GM12878 (cell line): ENCODE results near the gene ARID5B. TPM values are rescaled to one million over a fixed set of nuclear protein-coding genes. Genes with fewer than 3 reads are reported as not detected.

ENCODE experiments used
- ATAC-seq: fragments of 200-7000 bp; cut with Tn5 transposase; 3 replicates; pipeline ENCODE4 v1.9.1; 2020; ENCODE audit warnings: mild to moderate bottlenecking, moderate library complexity
- BruUV-seq: library from RNA; stranded (reverse); fragments of 400-500 nt; replicated peaks from 2 replicates; lab custom pipeline; 2021; lab: Mats Ljungman, UMichigan
- CTCF ChIA-PET: fragments of 300-600 bp; sonication (Branson Sonifier 250); formaldehyde crosslinking; extraction: SDS; loops from one replicate; lab custom pipeline; 2021; ENCODE audit warnings: inconsistent platforms; lab: Yijun Ruan, JAX
- POLR2A ChIA-PET: fragments of 350-600 bp; formaldehyde crosslinking; extraction: SDS; loops from one replicate; lab custom pipeline; 2021; ENCODE audit warnings: inconsistent platforms; lab: Charles Lee
- RAD21 ChIA-PET: fragments of 300-600 bp; sonication (Branson Sonifier 250); formaldehyde crosslinking; loops from one replicate; lab custom pipeline; 2023; ENCODE audit warnings: antibody characterized with exemption; ENCODE audit not compliant: unreplicated experiment; lab: Charles Lee
- SMC1A ChIA-PET: fragments of 300-600 bp; sonication (Branson Sonifier 250); formaldehyde crosslinking; loops from one replicate; lab custom pipeline; 2023; ENCODE audit not compliant: unreplicated experiment, uncharacterized antibody; lab: Charles Lee
- DNase-seq: peaks from one replicate; pipeline ENCODE4 v3.0.0-alpha.2; 2011; ENCODE audit warnings: low read depth, low spot score
- FAIRE-seq: peaks from 3 replicates; lab custom pipeline; 2011; peaks lifted over from hg19 to GRCh38; lab: Jason Lieb, UNC
- H2AFZ ChIP-seq: 2 replicates; pipeline ENCODE4 v1.6.0; 2011; ENCODE audit warnings: low read depth, low read length, control low read depth; ENCODE audit not compliant: control insufficient read depth
- H3K27ac ChIP-seq: 2 replicates; pipeline ENCODE4 v1.5.1; 2011; ENCODE audit warnings: control low read depth; ENCODE audit not compliant: control insufficient read depth, insufficient read depth
- H3K27me3 ChIP-seq, 2 experiments: replicated peaks in 1 of 2; 2 replicates each; pipeline versions ENCODE4 v1.6.0 to v1.6.1; 2011; ENCODE audit warnings: low read length in 1 of 2; ENCODE audit not compliant: control insufficient read depth in 2 of 2, insufficient read depth in 2 of 2
- H3K36me3 ChIP-seq, 2 experiments: 2 replicates each; pipeline ENCODE4 v1.5.1; 2011; ENCODE audit warnings: low read length in 1 of 2; ENCODE audit not compliant: control insufficient read depth in 2 of 2, insufficient read depth in 2 of 2
- H3K4me1 ChIP-seq: 2 replicates; pipeline ENCODE4 v1.6.1; 2011; ENCODE audit warnings: mild to moderate bottlenecking, low read length, moderate library complexity, mixed read lengths; ENCODE audit not compliant: control insufficient read depth, insufficient read depth
- H3K4me2 ChIP-seq: 2 replicates; pipeline ENCODE4 v1.6.0; 2011; ENCODE audit warnings: control low read depth; ENCODE audit not compliant: control insufficient read depth, insufficient read depth
- H3K4me3 ChIP-seq: fragments of 200-600 bp; sonication (generic); 2 replicates; pipeline ENCODE4 v1.5.1; 2016
- H3K79me2 ChIP-seq: 2 replicates; pipeline ENCODE4 v1.6.0; 2011; ENCODE audit warnings: low read length; ENCODE audit not compliant: control insufficient read depth, insufficient read depth
- H3K9ac ChIP-seq: 2 replicates; pipeline ENCODE4 v1.8.0; 2011; ENCODE audit warnings: low read length, control low read depth, mixed read lengths; ENCODE audit not compliant: control insufficient read depth, insufficient read depth
- H3K9me3 ChIP-seq: replicated peaks from 3 replicates; pipeline ENCODE4 v1.5.1; 2011; ENCODE audit warnings: mild to moderate bottlenecking, low read length; ENCODE audit not compliant: control insufficient read depth, insufficient read depth
- H4K20me1 ChIP-seq: 2 replicates; pipeline ENCODE4 v1.6.0; 2011; ENCODE audit not compliant: control insufficient read depth, insufficient read depth
- EGR1 ChIP-seq, 2 experiments: IDR thresholded peaks; 1 replicate in 1 of 2; 2 replicates in 1 of 2; pipeline ENCODE4 v1.6.1; 2011 to 2012; ENCODE audit warnings: low read depth in 2 of 2, low read length in 2 of 2, borderline replicate concordance in 1 of 2, mild to moderate bottlenecking in 1 of 2, moderate library complexity in 1 of 2
- JUNB ChIP-seq: IDR thresholded peaks from 2 replicates; pipeline ENCODE4 v1.6.1; 2016; ENCODE audit warnings: antibody characterized with exemption, mild to moderate bottlenecking
- WGBS: methylation state at CpG from one replicate; pipeline ENCODE4 v1.1.6; 2016; ENCODE audit warnings: low lambda C conversion rate; ENCODE audit not compliant: insufficient replicate concordance, insufficient coverage; ENCODE audit errors: missing lambda C conversion rate; 5-methylcytosine and 5-hydroxymethylcytosine counted together
- in situ Hi-C: fragments of 300-500 bp; cut with MboI; formaldehyde crosslinking; loops from 9 replicates; pipeline ENCODE4 v1.14.3; 2018; ENCODE audit warnings: mixed read lengths
- intact Hi-C: fragments of 100-400 bp; cut with micrococcal nuclease; formaldehyde crosslinking; loops from one replicate; pipeline ENCODE4 v1.14.2; 2022; ENCODE audit not compliant: unreplicated experiment
- polyA plus RNA-seq, 11 experiments: library from polyadenylated mRNA; depleted of rRNA in 4 of 11; unstranded in 6 of 11; stranded (reverse) in 5 of 11; fragments of >200 nt; fragmentation: Nextera tagmentation in 4 of 11; fragmentation: Illumina TruSeq in 1 of 11; extraction: Ambion mirVana in 4 of 11; extraction: Trizol in 1 of 11; gene quantifications; 1 replicate in 1 of 11; 2 replicates in 10 of 11; pipeline versions ENCODE4 v1.2.1 to v1.2.3, GENCODE V29; 2011 to 2016; ENCODE audit warnings: inconsistent platforms in 2 of 11, missing spikeins in 2 of 11, low read depth in 1 of 11
- total RNA-seq, 4 experiments: library from RNA; depleted of rRNA in 3 of 4; stranded (reverse); fragments of >200 nt in 3 of 4; fragmentation: Illumina TruSeq in 1 of 4; extraction: Trizol in 1 of 4; gene quantifications; 2 replicates each; pipeline versions ENCODE4 v1.2.1 to v1.2.3, GENCODE V29; 2013 to 2021
- TF ChIP-seq, protein P1 (sequence below): IDR thresholded peaks from 2 replicates; pipeline ENCODE4 v1.6.1; 2012; ENCODE audit warnings: low read depth, low read length, improper control_type of control experiment

Gene ARID5B
- total and polyA plus RNA-seq, 10 of the 15 experiments (the other 5 are each of a cell fraction or from before 2014, with no cell fraction given), result 2.7 to 8.5 (median 6.1) TPM

- peaks cover 17% of the 10 kb centered on the region for H3K4me1 ChIP-seq
- H3K9me3 ChIP-seq, result no peaks in the 10 kb centered on the region
- H3K4me3 ChIP-seq, result no peak overlapping the region
- H3K27me3 ChIP-seq, result no peaks in the 10 kb centered on the region
- 96% methylated on average over 4 of the region's 4 CpGs for WGBS
- ChIA-PET SMC1A (no interaction called here), POLR2A (no interaction called here), CTCF (interaction anchor here (1.0 to 1.6 kb wide), 2 partner anchors 13 to 75 kb away, joined by 3 read pairs; no protein-coding TSS in a partner anchor), RAD21 (no interaction called here)
- H3K36me3 ChIP-seq, result no peaks in the 10 kb centered on the region
- intact Hi-C loops (no loop called here), in situ Hi-C loops (no loop called here)
- H4K20me1 ChIP-seq, result no peaks in the 10 kb centered on the region
- ATAC-seq (no peak), DNase-seq (no peak), FAIRE-seq (no peak)
- no peak overlapping the region for H2AFZ ChIP-seq
- H3K27ac ChIP-seq, result no peak overlapping the region
- H3K79me2 ChIP-seq, result no peaks in the 10 kb centered on the region
- H3K4me2 ChIP-seq, result no peak overlapping the region
- TF ChIP-seq, protein P1, sequence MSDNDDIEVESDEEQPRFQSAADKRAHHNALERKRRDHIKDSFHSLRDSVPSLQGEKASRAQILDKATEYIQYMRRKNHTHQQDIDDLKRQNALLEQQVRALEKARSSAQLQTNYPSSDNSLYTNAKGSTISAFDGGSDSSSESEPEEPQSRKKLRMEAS, result no peak
- TF ChIP-seq JUNB, result 0 out of 2 replicates have a peak, but pooled peaks have one; percentile 11
- BruUV-seq, result no TSS peak
- no peak overlapping the region for H3K9ac ChIP-seq
Observed at GRCh38 chr10:62113680-62114079, 212.2 kb downstream of the ARID5B start.

- ChIA-PET POLR2A (interaction anchor here (0.7 kb wide), 1 partner anchor 65 kb away, joined by 9 read pairs; no protein-coding TSS in a partner anchor), SMC1A (interaction anchor here (0.7 kb wide), 1 partner anchor 14 kb away, joined by 3 read pairs; no protein-coding TSS in a partner anchor)
Observed at GRCh38 chr10:62115321-62115720, 213.8 kb downstream of the ARID5B start.

More at GRCh38 chr10:62115321-62115720, 213.8 kb downstream of the ARID5B start:
- no peak for DNase-seq
- Histone ChIP-seq H3K4me1 (peaks cover 4% of the 10 kb centered on the region), H2AFZ (no peak overlapping the region), H3K4me2 (no peak overlapping the region), H3K4me3 (no peak overlapping the region), H3K27ac (no peak overlapping the region), H3K27me3 (no peaks in the 10 kb centered on the region), H3K9me3 (no peaks in the 10 kb centered on the region), H3K79me2 (no peaks in the 10 kb centered on the region), H4K20me1 (no peaks in the 10 kb centered on the region), H3K9ac (no peak overlapping the region), H3K36me3 (no peaks in the 10 kb centered on the region)
- no TSS peak for BruUV-seq
- WGBS, result 98% methylated on average over 4 of the region's 4 CpGs
- ChIA-PET CTCF (no interaction called here), RAD21 (no interaction called here)
- ATAC-seq, result no peak
- intact Hi-C loops, result no loop called here
- TF ChIP-seq EGR1 (IDR thresholded peaks at IDR 0.05; ENCODE audit: borderline replicate concordance in 1 of 2, low read depth in 2 of 2, low read length in 2 of 2), result no peak
- no peak for FAIRE-seq
- in situ Hi-C loops, result no loop called here
